H9 (cell line): ENCODE results near the gene GARNL3. TPM values are rescaled to one million over a fixed set of nuclear protein-coding genes. Genes with fewer than 3 reads are reported as not detected.
A peak's percentile ranks its signal among the peaks of the same experiment; 100 is the strongest.

Experiments used
- DNase-seq: peaks from one replicate; pipeline ENCODE4 v3.0.0-alpha.2; 2017
- H2AFZ ChIP-seq: one replicate; pipeline ENCODE4 v1.6.1; 2013; ENCODE audit warnings: mild to moderate bottlenecking, low read length, control low read depth, moderate library complexity
- H2AK5ac ChIP-seq: 2 replicates; pipeline ENCODE4 v1.6.1; 2013; ENCODE audit warnings: low read length, control low read depth, mixed read lengths; ENCODE audit not compliant: insufficient read length
- H2BK120ac ChIP-seq: one replicate; pipeline ENCODE4 v1.6.1; 2013; ENCODE audit warnings: low read depth, mild to moderate bottlenecking, low read length, control low read depth, inconsistent platforms; ENCODE audit not compliant: poor library complexity, severe bottlenecking
- H2BK12ac ChIP-seq: 2 replicates; pipeline ENCODE4 v1.6.1; 2013; ENCODE audit warnings: low read length, control low read depth, mixed read lengths, low read depth; ENCODE audit not compliant: insufficient read length
- H2BK15ac ChIP-seq: 2 replicates; pipeline ENCODE4 v1.6.1; 2013; ENCODE audit warnings: low read depth, low read length, control low read depth
- H2BK20ac ChIP-seq: one replicate; pipeline ENCODE4 v1.6.1; 2013; ENCODE audit warnings: low read depth, mild to moderate bottlenecking, low read length, control low read depth, inconsistent platforms; ENCODE audit not compliant: poor library complexity, severe bottlenecking
- H2BK5ac ChIP-seq: 2 replicates; pipeline ENCODE4 v1.6.1; 2013; ENCODE audit warnings: low read length, control low read depth, mixed read lengths; ENCODE audit not compliant: insufficient read length
- H3K14ac ChIP-seq: 2 replicates; pipeline ENCODE4 v1.6.1; 2013; ENCODE audit warnings: low read length, control low read depth; ENCODE audit not compliant: insufficient read depth
- H3K18ac ChIP-seq: 2 replicates; pipeline ENCODE4 v1.6.1; 2013; ENCODE audit warnings: low read depth, mild to moderate bottlenecking, mixed read lengths, low read length, control low read depth; ENCODE audit not compliant: insufficient read length
- H3K23ac ChIP-seq: 2 replicates; pipeline ENCODE4 v1.6.1; 2013; ENCODE audit warnings: low read length, control low read depth, mixed read lengths, low read depth; ENCODE audit not compliant: insufficient read length
- H3K23me2 ChIP-seq: 2 replicates; pipeline ENCODE4 v1.6.1; 2013; ENCODE audit warnings: low read depth, mild to moderate bottlenecking, mixed read lengths, low read length, control low read depth; ENCODE audit not compliant: insufficient read length, poor library complexity, severe bottlenecking
- H3K27ac ChIP-seq: 2 replicates; pipeline ENCODE4 v1.5.1; 2013; ENCODE audit warnings: low read length, control low read depth, mixed read lengths, low read depth; ENCODE audit not compliant: insufficient read length
- H3K27me3 ChIP-seq: 2 replicates; pipeline ENCODE4 v1.6.1; 2013; ENCODE audit warnings: low read length, control low read depth, inconsistent platforms; ENCODE audit not compliant: insufficient read depth
- H3K4ac ChIP-seq: 2 replicates; pipeline ENCODE4 v1.6.1; 2013; ENCODE audit warnings: low read depth, mild to moderate bottlenecking, control low read depth, inconsistent platforms, low read length, moderate library complexity
- H3K4me1 ChIP-seq: 2 replicates; pipeline ENCODE4 v1.6.1; 2013; ENCODE audit warnings: low read length, control low read depth, inconsistent platforms; ENCODE audit not compliant: insufficient read depth
- H3K4me2 ChIP-seq: 2 replicates; pipeline ENCODE4 v1.6.1; 2013; ENCODE audit warnings: low read length, control low read depth, mixed read lengths; ENCODE audit not compliant: insufficient read length, insufficient read depth
- H3K56ac ChIP-seq: 2 replicates; pipeline ENCODE4 v1.6.1; 2013; ENCODE audit warnings: low read depth, mild to moderate bottlenecking, mixed read lengths, low read length, control low read depth; ENCODE audit not compliant: insufficient read length
- H3K79me1 ChIP-seq: 2 replicates; pipeline ENCODE4 v1.6.1; 2013; ENCODE audit warnings: low read depth, mild to moderate bottlenecking, moderate library complexity, low read length, control low read depth, inconsistent platforms; ENCODE audit not compliant: insufficient read depth, poor library complexity, severe bottlenecking
- H3K79me2 ChIP-seq: 2 replicates; pipeline ENCODE4 v1.6.1; 2013; ENCODE audit warnings: low read length, control low read depth, inconsistent platforms; ENCODE audit not compliant: insufficient read depth
- H3K9ac ChIP-seq: 2 replicates; pipeline ENCODE4 v1.6.1; 2013; ENCODE audit warnings: low read length, control low read depth, mixed read lengths; ENCODE audit not compliant: insufficient read length; ENCODE audit errors: extremely low read depth
- H3K9me3 ChIP-seq: one replicate; pipeline ENCODE4 v1.6.1; 2013; ENCODE audit warnings: low read depth, low read length, inconsistent platforms; ENCODE audit not compliant: control insufficient read depth
- H3T11ph ChIP-seq: one replicate; pipeline ENCODE4 v1.6.1; 2013; ENCODE audit warnings: mild to moderate bottlenecking, low read length, control low read depth, inconsistent platforms
- H4K20me1 ChIP-seq: one replicate; pipeline ENCODE4 v1.6.1; 2013; ENCODE audit not compliant: control insufficient read depth, insufficient read length, insufficient read depth
- H4K5ac ChIP-seq: 2 replicates; pipeline ENCODE4 v1.6.1; 2013; ENCODE audit warnings: low read depth, mild to moderate bottlenecking, mixed read lengths, low read length, control low read depth; ENCODE audit not compliant: insufficient read length
- H4K8ac ChIP-seq: replicated peaks from 2 replicates; pipeline ENCODE4 v1.6.1; 2013; ENCODE audit warnings: low read length, control low read depth, mixed read lengths, low read depth; ENCODE audit not compliant: insufficient read length
- H4K91ac ChIP-seq: 2 replicates; pipeline ENCODE4 v1.6.1; 2013; ENCODE audit warnings: low read depth, mild to moderate bottlenecking, moderate library complexity, mixed read lengths, low read length, control low read depth; ENCODE audit not compliant: insufficient read length
- H3K27ac Mint-ChIP-seq, 3 experiments: 2 replicates in 2 of 3; 3 replicates in 1 of 3; pipeline ENCODE4 v1.8.0; 2020 to 2021; ENCODE audit warnings: mixed read lengths in 3 of 3, mild to moderate bottlenecking in 1 of 3, moderate library complexity in 1 of 3
- H3K27me3 Mint-ChIP-seq: 2 replicates; pipeline ENCODE4 v1.8.0; 2021; ENCODE audit warnings: low read depth, mild to moderate bottlenecking, moderate library complexity, mixed read lengths
- H3K36me3 Mint-ChIP-seq, 3 experiments: 2 replicates in 2 of 3; 3 replicates in 1 of 3; pipeline ENCODE4 v1.8.0; 2020 to 2021; ENCODE audit warnings: low read depth in 3 of 3, mixed read lengths in 3 of 3; ENCODE audit not compliant: insufficient read depth in 1 of 3
- H3K4me1 Mint-ChIP-seq, 2 experiments: 2 replicates each; pipeline ENCODE4 v1.8.0; 2020; ENCODE audit warnings: mixed read lengths in 2 of 2
- H3K4me3 Mint-ChIP-seq, 2 experiments: 2 replicates in 1 of 2; 3 replicates in 1 of 2; pipeline ENCODE4 v1.8.0; 2020 to 2021; ENCODE audit warnings: mild to moderate bottlenecking in 2 of 2, mixed read lengths in 2 of 2, moderate library complexity in 1 of 2
- H3K9me3 Mint-ChIP-seq, 2 experiments: 2 replicates in 1 of 2; 3 replicates in 1 of 2; pipeline ENCODE4 v1.8.0; 2020; ENCODE audit warnings: mild to moderate bottlenecking in 2 of 2, mixed read lengths in 2 of 2, moderate library complexity in 1 of 2
- WGBS: extraction: QIAGEN DNeasy Blood & Tissue Kit; methylation state at CpG from one replicate; pipeline ENCODE4 v1.1.7; 2013; ENCODE audit warnings: missing lambda C conversion rate, low lambda C conversion rate, mixed read lengths; ENCODE audit not compliant: insufficient read length; ENCODE audit errors: extremely low coverage; 5-methylcytosine and 5-hydroxymethylcytosine counted together
- total RNA-seq: library from RNA; stranded (reverse); gene quantifications from 2 replicates; pipeline ENCODE4 v1.2.1, GENCODE V29; 2021
- TF ChIP-seq, protein P1 (sequence below): fragments of 200-600 bp; sonication (generic); conservative IDR thresholded peaks from 3 replicates; pipeline ENCODE4 v1.8.0; 2021; ENCODE audit warnings: antibody characterized with exemption, mild to moderate bottlenecking

Gene GARNL3
- total RNA-seq, 1 experiment from 2014 or later, result 8.7 TPM

DNA sequence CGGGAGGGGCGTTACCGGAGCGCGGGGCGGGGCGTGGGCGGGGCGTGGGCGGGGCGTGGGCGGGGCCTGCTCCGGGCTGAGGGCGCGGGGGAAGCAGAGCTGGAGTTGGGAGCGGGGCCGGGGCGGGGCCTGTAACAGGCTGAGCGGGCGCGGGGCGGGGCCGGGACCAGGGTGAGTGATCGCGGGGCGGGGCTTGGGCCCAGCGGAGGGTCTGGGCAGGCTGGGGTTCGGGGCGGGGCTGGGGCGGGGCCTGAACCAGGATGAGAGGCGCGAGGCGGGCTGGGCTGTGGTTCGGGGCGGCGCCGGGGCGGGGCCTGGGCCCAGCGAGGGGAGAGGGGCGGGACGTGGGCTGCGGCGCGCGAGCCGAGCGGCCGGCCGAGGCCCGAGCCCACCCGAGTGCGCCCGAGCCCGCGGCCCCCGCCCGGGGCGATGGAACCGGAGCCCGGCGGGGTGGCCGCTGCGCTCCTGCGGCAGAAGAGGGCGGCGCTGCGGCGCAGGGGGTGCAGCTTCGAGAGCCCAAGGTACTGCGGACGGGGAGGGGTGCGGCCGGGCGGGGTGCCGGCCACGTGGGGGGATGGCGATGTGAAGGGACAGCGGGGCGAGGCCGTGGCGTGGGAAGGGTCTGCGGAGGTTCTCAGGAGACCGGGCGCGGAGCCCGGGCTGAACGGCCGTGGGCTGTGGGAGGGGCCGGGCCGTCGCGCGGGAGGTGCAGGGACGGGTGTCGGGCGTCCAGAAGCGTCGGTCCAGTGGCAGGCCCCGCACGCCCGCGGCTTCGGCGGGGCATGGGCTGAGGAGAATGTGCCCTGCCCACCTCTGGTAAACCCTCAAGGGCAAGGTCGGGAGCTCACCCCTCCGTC is 39.5 kb upstream of the GARNL3 start:
- Histone ChIP-seq H2AK5ac (no peak overlapping the region), H4K20me1 (no peaks in the 10 kb centered on the region), H3K79me1 (no peaks in the 10 kb centered on the region), H3K4me1 (no peaks in the 10 kb centered on the region), H2AFZ (no peak overlapping the region), H3K9ac (no peak overlapping the region), H3K23me2 (peaks cover 11% of the 10 kb centered on the region), H3K14ac (no peak overlapping the region), H3K27me3 (no peaks in the 10 kb centered on the region; the same call in 1 of the 2 replicates), H3K79me2 (no peaks in the 10 kb centered on the region), H2BK15ac (no peak overlapping the region), H4K5ac (no peak overlapping the region), H2BK12ac (no peak overlapping the region), H3K23ac (no peak overlapping the region), H3K56ac (no peak overlapping the region), H3K18ac (no peak overlapping the region), H2BK120ac (no peak overlapping the region), H3K4ac (no peak overlapping the region), H2BK20ac (no peak overlapping the region), H2BK5ac (no peak overlapping the region), H3K9me3 (no peaks in the 10 kb centered on the region), H3K4me2 (peak overlapping the region; percentile 84), H3K27ac (no peak overlapping the region), H3T11ph (no peak overlapping the region), H4K91ac (no peak overlapping the region), H4K8ac (no peak overlapping the region)
- Mint-ChIP-seq H3K4me1 (peaks cover 14% of the 10 kb centered on the region in 2 experiments), H3K27me3 (peaks cover 42% of the 10 kb centered on the region), H3K9me3 (no peaks in the 10 kb centered on the region; a peak in 1 of 5 replicates), H3K27ac (no peak overlapping the region), H3K36me3 (peaks cover 0 to 2% (median 0%) of the 10 kb centered on the region in 3 experiments; a peak in 2 of 7 replicates), H3K4me3 (peak overlapping the region; percentile 77 to 90)
- TF ChIP-seq, protein P1, sequence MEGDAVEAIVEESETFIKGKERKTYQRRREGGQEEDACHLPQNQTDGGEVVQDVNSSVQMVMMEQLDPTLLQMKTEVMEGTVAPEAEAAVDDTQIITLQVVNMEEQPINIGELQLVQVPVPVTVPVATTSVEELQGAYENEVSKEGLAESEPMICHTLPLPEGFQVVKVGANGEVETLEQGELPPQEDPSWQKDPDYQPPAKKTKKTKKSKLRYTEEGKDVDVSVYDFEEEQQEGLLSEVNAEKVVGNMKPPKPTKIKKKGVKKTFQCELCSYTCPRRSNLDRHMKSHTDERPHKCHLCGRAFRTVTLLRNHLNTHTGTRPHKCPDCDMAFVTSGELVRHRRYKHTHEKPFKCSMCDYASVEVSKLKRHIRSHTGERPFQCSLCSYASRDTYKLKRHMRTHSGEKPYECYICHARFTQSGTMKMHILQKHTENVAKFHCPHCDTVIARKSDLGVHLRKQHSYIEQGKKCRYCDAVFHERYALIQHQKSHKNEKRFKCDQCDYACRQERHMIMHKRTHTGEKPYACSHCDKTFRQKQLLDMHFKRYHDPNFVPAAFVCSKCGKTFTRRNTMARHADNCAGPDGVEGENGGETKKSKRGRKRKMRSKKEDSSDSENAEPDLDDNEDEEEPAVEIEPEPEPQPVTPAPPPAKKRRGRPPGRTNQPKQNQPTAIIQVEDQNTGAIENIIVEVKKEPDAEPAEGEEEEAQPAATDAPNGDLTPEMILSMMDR, result no peak
- WGBS, result no CpG with 5 or more reads among the region's 106 CpGs
- peak; percentile 96 for DNase-seq
